ENCODE results near the gene SLC22A1.

DNA sequence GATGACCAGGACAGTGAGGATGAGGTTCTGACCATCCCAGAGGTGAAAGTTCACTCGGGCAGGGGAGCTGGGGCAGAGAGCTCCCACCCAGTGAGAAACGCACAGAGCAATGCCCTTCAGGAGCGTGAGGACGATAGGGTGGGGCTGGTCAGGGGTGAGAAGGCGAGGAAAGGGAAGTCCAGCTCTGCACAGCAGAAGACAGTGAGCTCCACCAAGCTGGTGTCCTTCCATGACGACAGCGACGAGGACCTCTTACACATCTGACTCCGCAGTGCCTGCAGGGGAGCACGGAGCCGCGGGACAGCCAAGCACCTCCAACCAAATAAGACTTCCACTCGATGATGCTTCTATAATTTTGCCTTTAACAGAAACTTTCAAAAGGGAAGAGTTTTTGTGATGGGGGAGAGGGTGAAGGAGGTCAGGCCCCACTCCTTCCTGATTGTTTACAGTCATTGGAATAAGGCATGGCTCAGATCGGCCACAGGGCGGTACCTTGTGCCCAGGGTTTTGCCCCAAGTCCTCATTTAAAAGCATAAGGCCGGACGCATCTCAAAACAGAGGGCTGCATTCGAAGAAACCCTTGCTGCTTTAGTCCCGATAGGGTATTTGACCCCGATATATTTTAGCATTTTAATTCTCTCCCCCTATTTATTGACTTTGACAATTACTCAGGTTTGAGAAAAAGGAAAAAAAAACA, 16.6 kb upstream of the SLC22A1 start:
- TF ChIP-seq TAF1 (IDR thresholded peaks at IDR 0.05; ENCODE audit: borderline replicate concordance, insufficient read depth, low read length) (no peak), POLR2AphosphoS5 (IDR thresholded peaks at IDR 0.05; ENCODE audit: low read depth, low read length) (no peak), SIN3A (IDR thresholded peaks at IDR 0.05; ENCODE audit: borderline replicate concordance, insufficient read depth, low read length) (no peak), FOXP2 (optimal IDR thresholded peaks at IDR 0.05; ENCODE audit: borderline replicate concordance, extremely low read depth, extremely low read length, insufficient read depth) (no peak)
- TF ChIP-seq, protein P1, sequence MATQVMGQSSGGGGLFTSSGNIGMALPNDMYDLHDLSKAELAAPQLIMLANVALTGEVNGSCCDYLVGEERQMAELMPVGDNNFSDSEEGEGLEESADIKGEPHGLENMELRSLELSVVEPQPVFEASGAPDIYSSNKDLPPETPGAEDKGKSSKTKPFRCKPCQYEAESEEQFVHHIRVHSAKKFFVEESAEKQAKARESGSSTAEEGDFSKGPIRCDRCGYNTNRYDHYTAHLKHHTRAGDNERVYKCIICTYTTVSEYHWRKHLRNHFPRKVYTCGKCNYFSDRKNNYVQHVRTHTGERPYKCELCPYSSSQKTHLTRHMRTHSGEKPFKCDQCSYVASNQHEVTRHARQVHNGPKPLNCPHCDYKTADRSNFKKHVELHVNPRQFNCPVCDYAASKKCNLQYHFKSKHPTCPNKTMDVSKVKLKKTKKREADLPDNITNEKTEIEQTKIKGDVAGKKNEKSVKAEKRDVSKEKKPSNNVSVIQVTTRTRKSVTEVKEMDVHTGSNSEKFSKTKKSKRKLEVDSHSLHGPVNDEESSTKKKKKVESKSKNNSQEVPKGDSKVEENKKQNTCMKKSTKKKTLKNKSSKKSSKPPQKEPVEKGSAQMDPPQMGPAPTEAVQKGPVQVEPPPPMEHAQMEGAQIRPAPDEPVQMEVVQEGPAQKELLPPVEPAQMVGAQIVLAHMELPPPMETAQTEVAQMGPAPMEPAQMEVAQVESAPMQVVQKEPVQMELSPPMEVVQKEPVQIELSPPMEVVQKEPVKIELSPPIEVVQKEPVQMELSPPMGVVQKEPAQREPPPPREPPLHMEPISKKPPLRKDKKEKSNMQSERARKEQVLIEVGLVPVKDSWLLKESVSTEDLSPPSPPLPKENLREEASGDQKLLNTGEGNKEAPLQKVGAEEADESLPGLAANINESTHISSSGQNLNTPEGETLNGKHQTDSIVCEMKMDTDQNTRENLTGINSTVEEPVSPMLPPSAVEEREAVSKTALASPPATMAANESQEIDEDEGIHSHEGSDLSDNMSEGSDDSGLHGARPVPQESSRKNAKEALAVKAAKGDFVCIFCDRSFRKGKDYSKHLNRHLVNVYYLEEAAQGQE (IDR thresholded peaks at IDR 0.05; ENCODE audit: insufficient read depth in 1 of 2, low read depth in 2 of 2, low read length in 2 of 2): no peak
